HepG2 (cell line): Measurements from ENCODE around the gene SSU72.
A peak's percentile ranks its signal among the peaks of the same experiment; 100 is the strongest.

Experiments used
- EEA1 ChIP-seq: sonication (generic); formaldehyde crosslinking; IDR thresholded peaks from 2 replicates; pipeline ENCODE4 v1.5.1; 2020; ENCODE audit warnings: mild to moderate bottlenecking, missing genetic modification reagents, borderline replicate concordance
- GLI4 ChIP-seq: sonication (generic); formaldehyde crosslinking; IDR thresholded peaks from 2 replicates; pipeline ENCODE4 v1.5.1; 2020; ENCODE audit warnings: missing genetic modification reagents, mild to moderate bottlenecking, moderate library complexity, borderline replicate concordance
- LCORL ChIP-seq, 2 experiments: fragments of 450-650 bp in 1 of 2; sonication (generic) in 1 of 2; formaldehyde crosslinking in 1 of 2; IDR thresholded peaks; 2 replicates each; pipeline versions ENCODE4 v1.5.0 to v1.6.1; 2017 to 2020; ENCODE audit warnings: antibody characterized with exemption in 1 of 2, missing genetic modification reagents in 1 of 2
- TBL1XR1 ChIP-seq: fragments of 150-350 bp; IDR thresholded peaks from 2 replicates; pipeline ENCODE4 v1.6.1; 2014; ENCODE audit warnings: borderline replicate concordance, low read length; ENCODE audit not compliant: partially characterized antibody
- TF ChIP-seq, protein P1 (sequence below): sonication (generic); formaldehyde crosslinking; IDR thresholded peaks from 2 replicates; pipeline ENCODE4 v1.5.0; 2020; ENCODE audit warnings: mild to moderate bottlenecking, missing genetic modification reagents, moderate library complexity
- TF ChIP-seq, protein P2 (sequence below): sonication (generic); formaldehyde crosslinking; IDR thresholded peaks from 2 replicates; pipeline ENCODE4 v1.4.0; 2020; ENCODE audit warnings: missing genetic modification reagents
- TF ChIP-seq, protein P3 (sequence below): IDR thresholded peaks from 2 replicates; pipeline ENCODE4 v1.6.1; 2012; ENCODE audit warnings: low read length, improper control_type of control experiment
- TF ChIP-seq, protein P4 (sequence below), 2 experiments: IDR thresholded peaks; 2 replicates each; pipeline ENCODE4 v1.6.1; 2011 to 2012; ENCODE audit warnings: low read length in 2 of 2, borderline replicate concordance in 1 of 2, low read depth in 1 of 2, mild to moderate bottlenecking in 1 of 2, moderate library complexity in 1 of 2
- TF ChIP-seq, protein P5 (sequence below): sonication (generic); formaldehyde crosslinking; conservative IDR thresholded peaks from 2 replicates; pipeline ENCODE4 v1.4.0; 2020; ENCODE audit warnings: missing genetic modification reagents

DNA sequence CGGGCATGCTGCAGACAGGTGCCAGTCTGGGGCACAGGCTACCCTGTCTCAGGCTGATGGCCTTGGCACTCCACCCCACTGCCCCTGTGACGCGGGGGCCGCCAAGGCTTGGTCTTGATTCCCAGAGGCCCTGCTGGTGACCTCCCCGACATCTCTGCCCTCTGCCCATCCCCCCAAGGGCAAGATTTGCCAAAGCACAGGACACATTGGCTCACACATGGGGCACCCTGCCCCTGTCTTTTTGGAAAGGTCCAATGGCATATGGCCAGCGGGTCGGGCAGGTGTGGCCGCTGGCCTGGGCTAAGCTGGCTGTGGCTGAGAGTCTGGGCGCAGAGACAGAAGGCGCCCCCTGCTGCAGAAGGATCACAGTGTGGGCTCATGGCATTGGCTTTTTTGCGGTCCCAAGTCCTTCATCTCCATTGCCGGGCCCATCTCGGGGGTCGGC is 45.3 kb upstream of the SSU72 start:
- TF ChIP-seq TBL1XR1 (no peak), LCORL (IDR thresholded peaks at IDR 0.05) (no peak), LCORL (CRISPR knock-in tag; IDR thresholded peaks at IDR 0.05) (no peak), EEA1 (CRISPR knock-in tag) (no peak), GLI4 (no peak)
- TF ChIP-seq, protein P1, sequence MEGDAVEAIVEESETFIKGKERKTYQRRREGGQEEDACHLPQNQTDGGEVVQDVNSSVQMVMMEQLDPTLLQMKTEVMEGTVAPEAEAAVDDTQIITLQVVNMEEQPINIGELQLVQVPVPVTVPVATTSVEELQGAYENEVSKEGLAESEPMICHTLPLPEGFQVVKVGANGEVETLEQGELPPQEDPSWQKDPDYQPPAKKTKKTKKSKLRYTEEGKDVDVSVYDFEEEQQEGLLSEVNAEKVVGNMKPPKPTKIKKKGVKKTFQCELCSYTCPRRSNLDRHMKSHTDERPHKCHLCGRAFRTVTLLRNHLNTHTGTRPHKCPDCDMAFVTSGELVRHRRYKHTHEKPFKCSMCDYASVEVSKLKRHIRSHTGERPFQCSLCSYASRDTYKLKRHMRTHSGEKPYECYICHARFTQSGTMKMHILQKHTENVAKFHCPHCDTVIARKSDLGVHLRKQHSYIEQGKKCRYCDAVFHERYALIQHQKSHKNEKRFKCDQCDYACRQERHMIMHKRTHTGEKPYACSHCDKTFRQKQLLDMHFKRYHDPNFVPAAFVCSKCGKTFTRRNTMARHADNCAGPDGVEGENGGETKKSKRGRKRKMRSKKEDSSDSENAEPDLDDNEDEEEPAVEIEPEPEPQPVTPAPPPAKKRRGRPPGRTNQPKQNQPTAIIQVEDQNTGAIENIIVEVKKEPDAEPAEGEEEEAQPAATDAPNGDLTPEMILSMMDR (CRISPR knock-in tag): peak; percentile 59
- TF ChIP-seq, protein P2, sequence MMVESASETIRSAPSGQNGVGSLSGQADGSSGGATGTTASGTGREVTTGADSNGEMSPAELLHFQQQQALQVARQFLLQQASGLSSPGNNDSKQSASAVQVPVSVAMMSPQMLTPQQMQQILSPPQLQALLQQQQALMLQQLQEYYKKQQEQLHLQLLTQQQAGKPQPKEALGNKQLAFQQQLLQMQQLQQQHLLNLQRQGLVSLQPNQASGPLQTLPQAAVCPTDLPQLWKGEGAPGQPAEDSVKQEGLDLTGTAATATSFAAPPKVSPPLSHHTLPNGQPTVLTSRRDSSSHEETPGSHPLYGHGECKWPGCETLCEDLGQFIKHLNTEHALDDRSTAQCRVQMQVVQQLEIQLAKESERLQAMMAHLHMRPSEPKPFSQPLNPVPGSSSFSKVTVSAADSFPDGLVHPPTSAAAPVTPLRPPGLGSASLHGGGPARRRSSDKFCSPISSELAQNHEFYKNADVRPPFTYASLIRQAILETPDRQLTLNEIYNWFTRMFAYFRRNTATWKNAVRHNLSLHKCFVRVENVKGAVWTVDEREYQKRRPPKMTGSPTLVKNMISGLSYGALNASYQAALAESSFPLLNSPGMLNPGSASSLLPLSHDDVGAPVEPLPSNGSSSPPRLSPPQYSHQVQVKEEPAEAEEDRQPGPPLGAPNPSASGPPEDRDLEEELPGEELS (CRISPR knock-in tag): no peak
- TF ChIP-seq, protein P3, sequence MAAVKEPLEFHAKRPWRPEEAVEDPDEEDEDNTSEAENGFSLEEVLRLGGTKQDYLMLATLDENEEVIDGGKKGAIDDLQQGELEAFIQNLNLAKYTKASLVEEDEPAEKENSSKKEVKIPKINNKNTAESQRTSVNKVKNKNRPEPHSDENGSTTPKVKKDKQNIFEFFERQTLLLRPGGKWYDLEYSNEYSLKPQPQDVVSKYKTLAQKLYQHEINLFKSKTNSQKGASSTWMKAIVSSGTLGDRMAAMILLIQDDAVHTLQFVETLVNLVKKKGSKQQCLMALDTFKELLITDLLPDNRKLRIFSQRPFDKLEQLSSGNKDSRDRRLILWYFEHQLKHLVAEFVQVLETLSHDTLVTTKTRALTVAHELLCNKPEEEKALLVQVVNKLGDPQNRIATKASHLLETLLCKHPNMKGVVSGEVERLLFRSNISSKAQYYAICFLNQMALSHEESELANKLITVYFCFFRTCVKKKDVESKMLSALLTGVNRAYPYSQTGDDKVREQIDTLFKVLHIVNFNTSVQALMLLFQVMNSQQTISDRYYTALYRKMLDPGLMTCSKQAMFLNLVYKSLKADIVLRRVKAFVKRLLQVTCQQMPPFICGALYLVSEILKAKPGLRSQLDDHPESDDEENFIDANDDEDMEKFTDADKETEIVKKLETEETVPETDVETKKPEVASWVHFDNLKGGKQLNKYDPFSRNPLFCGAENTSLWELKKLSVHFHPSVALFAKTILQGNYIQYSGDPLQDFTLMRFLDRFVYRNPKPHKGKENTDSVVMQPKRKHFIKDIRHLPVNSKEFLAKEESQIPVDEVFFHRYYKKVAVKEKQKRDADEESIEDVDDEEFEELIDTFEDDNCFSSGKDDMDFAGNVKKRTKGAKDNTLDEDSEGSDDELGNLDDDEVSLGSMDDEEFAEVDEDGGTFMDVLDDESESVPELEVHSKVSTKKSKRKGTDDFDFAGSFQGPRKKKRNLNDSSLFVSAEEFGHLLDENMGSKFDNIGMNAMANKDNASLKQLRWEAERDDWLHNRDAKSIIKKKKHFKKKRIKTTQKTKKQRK: no peak
- TF ChIP-seq, protein P4, sequence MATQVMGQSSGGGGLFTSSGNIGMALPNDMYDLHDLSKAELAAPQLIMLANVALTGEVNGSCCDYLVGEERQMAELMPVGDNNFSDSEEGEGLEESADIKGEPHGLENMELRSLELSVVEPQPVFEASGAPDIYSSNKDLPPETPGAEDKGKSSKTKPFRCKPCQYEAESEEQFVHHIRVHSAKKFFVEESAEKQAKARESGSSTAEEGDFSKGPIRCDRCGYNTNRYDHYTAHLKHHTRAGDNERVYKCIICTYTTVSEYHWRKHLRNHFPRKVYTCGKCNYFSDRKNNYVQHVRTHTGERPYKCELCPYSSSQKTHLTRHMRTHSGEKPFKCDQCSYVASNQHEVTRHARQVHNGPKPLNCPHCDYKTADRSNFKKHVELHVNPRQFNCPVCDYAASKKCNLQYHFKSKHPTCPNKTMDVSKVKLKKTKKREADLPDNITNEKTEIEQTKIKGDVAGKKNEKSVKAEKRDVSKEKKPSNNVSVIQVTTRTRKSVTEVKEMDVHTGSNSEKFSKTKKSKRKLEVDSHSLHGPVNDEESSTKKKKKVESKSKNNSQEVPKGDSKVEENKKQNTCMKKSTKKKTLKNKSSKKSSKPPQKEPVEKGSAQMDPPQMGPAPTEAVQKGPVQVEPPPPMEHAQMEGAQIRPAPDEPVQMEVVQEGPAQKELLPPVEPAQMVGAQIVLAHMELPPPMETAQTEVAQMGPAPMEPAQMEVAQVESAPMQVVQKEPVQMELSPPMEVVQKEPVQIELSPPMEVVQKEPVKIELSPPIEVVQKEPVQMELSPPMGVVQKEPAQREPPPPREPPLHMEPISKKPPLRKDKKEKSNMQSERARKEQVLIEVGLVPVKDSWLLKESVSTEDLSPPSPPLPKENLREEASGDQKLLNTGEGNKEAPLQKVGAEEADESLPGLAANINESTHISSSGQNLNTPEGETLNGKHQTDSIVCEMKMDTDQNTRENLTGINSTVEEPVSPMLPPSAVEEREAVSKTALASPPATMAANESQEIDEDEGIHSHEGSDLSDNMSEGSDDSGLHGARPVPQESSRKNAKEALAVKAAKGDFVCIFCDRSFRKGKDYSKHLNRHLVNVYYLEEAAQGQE (IDR thresholded peaks at IDR 0.05; ENCODE audit: borderline replicate concordance in 1 of 2, low read depth in 1 of 2, low read length in 2 of 2): no peak
- TF ChIP-seq, protein P5, sequence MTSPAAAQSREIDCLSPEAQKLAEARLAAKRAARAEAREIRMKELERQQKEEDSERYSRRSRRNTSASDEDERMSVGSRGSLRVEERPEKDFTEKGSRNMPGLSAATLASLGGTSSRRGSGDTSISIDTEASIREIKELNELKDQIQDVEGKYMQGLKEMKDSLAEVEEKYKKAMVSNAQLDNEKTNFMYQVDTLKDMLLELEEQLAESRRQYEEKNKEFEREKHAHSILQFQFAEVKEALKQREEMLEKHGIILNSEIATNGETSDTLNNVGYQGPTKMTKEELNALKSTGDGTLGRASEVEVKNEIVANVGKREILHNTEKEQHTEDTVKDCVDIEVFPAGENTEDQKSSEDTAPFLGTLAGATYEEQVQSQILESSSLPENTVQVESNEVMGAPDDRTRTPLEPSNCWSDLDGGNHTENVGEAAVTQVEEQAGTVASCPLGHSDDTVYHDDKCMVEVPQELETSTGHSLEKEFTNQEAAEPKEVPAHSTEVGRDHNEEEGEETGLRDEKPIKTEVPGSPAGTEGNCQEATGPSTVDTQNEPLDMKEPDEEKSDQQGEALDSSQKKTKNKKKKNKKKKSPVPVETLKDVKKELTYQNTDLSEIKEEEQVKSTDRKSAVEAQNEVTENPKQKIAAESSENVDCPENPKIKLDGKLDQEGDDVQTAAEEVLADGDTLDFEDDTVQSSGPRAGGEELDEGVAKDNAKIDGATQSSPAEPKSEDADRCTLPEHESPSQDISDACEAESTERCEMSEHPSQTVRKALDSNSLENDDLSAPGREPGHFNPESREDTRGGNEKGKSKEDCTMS (CRISPR knock-in tag): no peak
